Stimulated activated CD8-positive, alpha-beta memory T cell treated with anti-CD3 and anti-CD28 coated beads, Interleukin-15, amount 100 ng/mL, for 4 hours (primary cell): ENCODE measurements around the gene PEX3.
A peak's percentile ranks its signal among the peaks of the same experiment; 100 is the strongest.
"Not testable (repeated sequence)": the region's sequence is repeated elsewhere in the genome, so short reads cannot be mapped to it uniquely, and the experiment has no call there.

Experiments
- DNase-seq, 2 donors: peaks; one replicate each; pipeline ENCODE4 v3.0.0-alpha.2; 2020; ENCODE audit warnings: low read depth in 2 of 2

PEX3 gene

DNA sequence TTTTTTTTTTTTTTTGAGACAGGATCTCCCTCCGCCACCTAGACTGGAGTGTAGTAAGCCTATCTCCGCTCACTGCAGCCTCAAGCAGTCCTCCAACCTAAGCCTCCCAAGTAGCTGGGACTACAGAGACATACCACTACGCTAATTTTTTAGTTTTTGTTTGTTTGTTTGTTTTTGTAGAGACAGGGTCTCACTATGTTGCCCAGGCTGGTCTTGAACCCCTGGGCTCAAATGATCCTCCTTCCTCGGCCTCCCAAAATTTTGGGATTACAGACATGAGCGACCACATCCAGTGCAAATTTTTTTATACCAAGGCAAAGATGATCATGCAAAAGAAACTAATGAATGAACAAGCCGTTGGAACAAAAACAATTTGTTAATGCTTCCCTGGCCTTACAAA is 55.6 kb downstream of the PEX3 start:
- DNase-seq, result no peak

DNA sequence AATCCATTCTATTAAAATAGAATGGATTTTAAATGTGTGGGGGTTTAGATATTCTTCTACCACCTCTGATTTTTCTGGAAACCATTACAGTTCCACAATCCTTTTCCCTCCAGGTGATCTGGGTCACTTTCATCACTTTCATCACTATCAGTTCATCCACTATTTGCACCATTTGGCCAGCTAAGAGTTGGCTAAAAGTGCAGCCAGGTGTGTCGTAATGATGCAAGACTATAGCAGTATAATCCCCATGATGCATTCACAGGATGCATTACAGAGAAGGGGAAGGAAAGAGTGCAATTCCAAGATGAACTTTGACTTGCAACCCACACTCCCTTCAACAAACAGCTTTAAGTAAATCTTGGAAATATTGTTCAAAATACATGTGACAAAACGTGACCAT is 56.0 kb downstream of the PEX3 start:
- no peak for DNase-seq

DNA sequence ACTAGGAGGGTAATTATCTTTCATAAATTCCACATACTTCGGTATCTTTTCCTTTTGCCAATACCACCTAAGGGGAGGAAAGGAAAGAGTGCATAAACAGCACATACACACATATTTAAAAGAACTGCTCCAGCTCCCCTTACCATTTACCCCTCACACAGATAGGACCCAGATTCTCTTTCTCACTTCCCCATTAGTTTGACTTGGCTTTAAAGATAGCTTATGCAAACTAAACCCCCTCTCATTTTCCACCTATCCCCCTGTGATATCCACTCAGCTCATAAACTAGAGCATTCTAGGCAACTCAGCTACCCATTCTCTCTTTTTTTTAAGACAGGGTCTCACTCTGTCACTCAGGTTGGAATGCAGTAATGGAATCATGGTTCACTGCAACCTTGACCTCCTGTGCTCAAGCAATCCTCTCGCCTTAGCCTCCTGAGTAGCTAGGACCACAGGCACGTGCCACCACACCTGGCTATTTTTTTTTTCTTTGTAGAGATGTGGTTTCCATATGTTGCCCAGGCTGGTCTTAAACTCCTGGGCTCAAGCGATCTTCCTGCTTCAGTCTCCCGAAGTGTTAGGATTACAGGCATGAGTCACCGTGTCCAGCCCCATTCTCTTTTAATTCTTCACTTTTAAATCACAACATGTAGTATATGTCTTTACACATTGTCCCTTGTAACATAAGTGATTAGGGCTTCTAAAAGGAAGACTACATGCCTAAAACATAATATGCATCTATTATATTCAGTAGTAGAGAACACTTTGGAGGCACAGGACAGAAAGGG is 56.9 kb downstream of the PEX3 start:
- no peak for DNase-seq

DNA sequence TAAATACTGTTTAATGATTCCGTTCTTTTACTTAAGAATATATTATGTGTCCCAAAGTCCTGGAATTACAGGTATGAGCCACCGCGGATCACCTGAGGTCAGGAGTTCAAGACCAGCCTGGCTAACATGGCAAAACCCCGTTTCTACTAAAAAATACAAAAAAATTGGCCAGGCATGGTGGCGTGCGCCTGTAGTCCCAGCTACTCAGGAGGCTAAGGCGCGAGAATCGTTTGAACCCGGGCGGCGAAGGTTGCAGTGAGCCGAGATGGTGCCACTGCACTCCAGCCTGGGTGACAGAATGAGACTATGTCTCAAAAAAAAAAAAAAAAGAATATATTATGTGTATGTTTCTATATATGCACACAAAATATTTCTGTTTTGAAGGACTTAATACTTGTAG is 59.7 kb downstream of the PEX3 start:
- DNase-seq, result not testable (repeated sequence)

DNA sequence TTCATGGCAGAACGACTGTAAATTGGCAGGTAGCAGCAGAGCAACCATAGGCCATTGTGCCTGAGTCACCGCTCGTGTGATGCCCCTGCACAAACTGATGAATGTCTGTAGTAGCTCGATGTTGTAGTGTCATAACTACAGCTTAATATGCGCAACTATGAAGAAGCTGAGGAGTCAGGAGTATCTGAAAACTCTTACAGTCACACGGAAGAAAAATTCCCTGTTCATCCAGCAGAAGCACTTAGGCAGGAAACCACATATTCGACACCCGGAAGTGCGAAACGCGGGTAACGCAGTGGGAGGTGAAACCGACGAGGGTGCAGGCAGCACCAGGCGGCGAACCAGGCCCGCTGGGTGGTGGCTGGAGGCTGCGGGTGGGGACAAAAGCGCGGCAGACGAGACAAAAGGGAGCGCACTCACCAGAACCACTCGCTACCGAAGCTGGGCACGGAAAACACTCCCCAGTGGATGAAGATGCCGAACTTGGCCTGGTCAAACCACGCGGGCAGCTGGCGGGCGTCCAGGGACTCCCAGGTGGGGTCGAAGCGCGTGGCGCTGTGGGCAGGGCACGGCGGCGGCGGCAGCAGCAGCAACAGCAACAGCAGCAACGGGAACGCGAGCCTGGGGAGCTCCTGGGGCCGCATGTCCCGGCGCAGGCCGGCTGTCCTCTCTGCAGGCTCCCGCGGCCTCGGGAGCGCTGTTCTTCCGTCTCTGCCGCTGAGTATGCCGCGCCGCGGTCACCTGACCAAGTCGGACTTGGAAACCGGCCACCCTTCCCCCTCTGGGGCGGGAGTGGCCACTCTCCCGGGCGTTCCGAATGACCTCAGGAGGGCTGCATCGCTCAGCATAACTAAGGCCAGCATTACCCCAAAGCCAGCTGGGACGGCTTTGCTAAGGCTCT is 60.6 kb downstream of the PEX3 start, which contains the start of gene FUCA2:
Gene FUCA2, minus strand, starts transcription at position 730 of the 901 bp plus-strand sequence. Its CDS starts 86 bp downstream, at position 644.
- DNase-seq, result peak; percentile 49 to 51

- DNase-seq, result no peak
Observed at GRCh38 chr6:143513410-143513809, 62.8 kb downstream of the PEX3 start.

DNA sequence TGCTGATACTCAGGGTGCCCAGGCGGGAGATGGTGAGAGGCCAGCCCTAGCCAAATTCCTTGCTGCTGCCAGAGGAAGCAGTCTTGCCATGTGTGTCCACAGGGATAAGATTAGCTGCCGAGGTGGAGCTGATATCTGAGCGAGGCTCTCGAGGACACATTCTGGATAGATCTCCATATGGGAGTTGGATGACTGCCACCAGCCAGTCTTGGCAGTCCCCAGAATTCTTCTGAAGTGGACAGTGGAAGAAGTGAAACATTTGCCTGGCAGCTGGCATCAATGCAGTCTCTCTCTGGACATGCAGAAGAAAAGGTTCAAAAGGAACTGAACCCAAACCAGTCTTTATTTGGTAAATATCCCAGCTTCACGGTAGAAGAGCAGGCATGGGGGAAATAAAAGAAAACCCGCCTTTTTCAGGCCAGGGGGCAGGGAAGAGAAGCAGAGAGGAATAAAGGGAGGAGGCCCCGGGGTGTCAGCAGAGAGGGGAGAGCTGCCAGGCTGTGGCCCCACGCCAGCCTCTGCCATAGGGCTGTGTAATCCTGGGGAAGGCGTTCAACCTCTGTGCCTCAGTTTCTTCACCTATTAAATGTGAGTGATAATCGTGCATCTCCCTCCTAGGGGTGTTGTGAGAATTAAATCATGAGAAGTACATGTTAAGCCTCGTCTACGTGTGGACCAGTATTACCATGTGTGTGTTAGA is 64.6 kb downstream of the PEX3 start:
- no peak for DNase-seq

- DNase-seq, result no peak
Observed at GRCh38 chr6:143515766-143516355, 65.3 kb downstream of the PEX3 start.

DNA sequence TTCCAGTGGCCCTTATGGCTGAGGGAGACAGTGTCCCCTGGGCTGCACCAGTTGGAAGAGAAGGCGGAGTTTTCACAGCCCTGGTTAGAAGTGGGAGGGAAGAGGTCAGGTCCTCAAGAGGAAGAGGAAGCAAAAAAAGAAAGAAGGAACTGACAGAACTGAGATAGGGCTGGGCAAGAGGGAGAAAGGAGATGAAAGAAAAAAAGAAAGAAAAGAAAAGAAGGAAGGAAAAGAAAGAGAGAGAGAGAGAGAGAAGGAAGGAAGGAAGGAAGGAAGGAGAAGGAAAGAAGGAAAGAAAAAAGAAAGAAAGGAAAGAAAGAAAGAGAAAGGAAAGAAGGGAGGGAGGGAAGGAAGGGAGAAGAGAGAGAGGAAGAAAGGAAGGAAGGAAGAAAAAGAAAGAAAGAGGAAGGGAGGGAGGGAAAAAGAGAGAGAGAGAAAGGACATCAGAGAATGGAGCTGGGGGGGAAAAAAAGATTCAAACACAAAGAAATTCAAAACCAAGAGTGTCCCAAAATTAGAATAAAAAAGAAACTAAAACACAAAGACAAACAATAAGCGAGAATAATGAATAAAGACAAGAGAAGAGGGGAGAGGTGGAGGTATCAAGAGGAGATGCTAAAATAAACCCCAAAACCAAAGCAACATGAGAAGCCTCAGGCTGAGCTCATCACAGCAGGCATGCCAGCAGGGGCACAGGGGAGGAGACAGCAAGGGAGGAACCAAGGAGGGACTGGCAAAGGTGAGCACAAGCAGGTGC is 66.3 kb downstream of the PEX3 start:
- DNase-seq, result no peak

DNA sequence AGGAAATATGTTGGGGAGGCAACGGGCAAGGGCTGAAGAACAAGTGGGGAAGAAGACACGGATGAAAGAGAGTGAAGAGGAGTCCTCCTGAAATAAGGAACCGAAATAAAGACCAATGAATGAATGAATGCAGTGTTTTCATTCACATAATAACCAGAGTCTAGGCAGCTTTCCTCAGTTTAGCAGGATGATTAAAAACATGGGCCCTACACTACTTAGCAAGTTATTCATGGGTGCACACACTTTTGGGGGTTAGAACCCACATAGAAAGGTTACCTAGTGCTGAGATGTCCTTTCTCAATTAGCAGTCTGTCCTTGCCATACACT is 66.8 kb downstream of the PEX3 start:
- DNase-seq, result no peak

DNA sequence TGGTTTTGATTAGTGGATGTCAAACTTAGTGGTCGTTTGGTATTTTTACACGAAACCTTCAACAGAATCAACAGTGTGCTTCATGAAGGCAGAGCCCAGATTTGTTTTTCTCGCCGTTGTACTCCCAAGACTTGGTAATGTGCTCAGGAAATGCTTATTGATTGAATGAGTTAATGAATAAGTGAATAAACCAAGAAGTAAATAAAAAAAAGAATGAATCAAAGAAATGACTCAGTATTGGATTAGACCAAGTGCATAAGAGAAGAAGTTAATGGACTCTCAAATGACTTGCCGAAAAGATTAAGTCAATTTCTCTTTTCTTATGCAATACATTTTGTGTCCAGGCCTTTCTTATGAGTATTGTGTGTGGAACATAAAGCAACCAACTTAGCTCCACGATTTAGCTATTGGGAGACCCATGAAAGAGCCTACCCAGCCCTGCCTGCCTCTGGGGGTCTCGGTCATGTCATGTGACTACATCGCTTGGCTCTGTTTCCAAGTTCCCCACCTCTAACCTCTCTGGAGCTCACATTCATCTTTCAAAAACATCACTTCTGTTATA is 71.5 kb downstream of the PEX3 start:
- DNase-seq, result no peak

- no peak for DNase-seq
Observed at GRCh38 chr6:143525356-143525755, 74.8 kb downstream of the PEX3 start.

DNA sequence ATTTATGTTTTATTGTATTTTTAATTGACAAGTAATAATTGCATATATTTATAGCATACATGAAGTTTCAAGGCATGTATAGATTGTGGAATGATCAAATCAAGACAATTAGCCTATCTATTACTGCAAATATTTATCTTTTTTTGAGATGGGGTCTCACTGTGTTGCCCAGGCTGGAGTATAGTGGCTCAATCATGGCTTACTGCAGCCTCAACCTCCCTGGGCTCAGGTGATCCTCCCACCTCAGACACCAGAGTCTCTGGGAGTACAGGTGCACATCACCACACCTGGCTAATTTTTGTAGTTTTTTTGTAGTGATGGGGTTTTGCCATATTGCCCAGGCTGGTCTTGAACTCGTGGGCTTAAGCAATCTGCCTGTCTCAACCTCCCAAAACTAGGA is 77.1 kb downstream of the PEX3 start:
- no peak for DNase-seq

- no peak for DNase-seq
Observed at GRCh38 chr6:143528164-143528811, 77.7 kb downstream of the PEX3 start.

DNA sequence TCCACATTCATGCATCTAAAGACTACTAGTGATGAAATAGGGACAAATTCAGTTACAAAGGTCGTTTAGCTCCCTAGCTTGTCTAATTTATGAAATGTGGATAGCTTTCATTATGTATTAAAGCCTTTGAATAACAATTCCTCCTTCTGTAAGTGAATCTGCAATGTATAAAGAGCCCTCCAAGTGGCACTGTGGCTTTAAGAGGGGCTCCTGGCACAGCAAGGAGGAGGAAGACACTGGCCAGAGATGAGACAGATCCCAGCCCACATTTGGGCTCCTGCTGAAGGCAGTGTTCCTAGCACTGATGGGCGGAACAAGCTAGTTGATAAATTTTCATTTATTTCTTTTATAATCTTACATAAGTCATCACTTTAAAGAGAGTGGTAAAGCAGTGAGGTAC is 78.5 kb downstream of the PEX3 start:
- no peak for DNase-seq

- DNase-seq, result no peak
Observed at GRCh38 chr6:143531720-143532499, 81.3 kb downstream of the PEX3 start.

DNA sequence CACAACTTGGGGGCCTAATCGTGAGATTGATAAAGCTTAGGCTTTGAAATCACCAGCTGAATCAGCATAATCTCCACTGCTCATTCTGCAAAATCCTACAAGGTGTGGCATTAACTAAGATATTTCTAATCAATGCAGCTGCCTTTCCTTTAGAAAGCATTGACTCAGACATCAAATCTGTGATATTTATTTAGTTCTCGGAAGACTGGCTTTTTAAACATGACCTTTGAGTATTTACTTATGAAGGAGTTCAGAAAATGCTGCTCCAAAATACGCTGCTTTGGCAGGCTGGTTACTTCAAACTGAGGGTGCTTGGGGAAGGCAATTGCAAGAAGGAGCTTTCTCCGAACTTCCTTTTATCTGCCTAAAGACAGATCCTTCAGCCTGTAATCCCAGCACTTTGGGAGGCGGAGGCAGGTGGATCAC is 84.6 kb downstream of the PEX3 start:
- no peak for DNase-seq

DNA sequence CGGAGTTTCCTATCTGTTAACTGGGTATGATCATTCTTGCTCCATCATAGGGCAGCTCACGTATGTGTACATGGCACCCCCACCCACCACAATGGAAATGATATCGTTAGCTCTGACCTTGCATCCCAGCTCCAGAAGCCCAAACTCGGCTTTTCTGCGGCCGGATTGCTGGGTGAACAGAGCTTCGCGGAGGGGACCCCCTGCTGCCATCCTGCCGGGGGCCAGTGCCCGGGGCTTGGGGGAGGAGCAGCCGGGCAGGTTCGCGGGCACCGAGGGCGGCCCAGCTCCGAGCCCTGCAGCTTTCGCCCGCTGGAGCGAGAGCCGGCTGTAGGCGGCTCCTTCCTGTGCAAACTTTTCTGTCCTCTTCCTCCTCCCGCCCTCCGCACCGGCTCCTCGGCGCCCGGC is 85.9 kb downstream of the PEX3 start:
- DNase-seq, result peak in 1 of 2 donors; percentile 27

GRCh38 chr6:143536866-143537691 is 86.5 kb downstream of the PEX3 start:
- peak in 1 of 2 donors; percentile 23 for DNase-seq
